Posterior cingulate gyrus (tissue), 11 donors: ENCODE measurements around the gene FAM53C.
"Not testable (repeated sequence)": the region's sequence is repeated elsewhere in the genome, so short reads cannot be mapped to it uniquely, and the experiment has no call there.

Experiments used
- DNase-seq, 10 donors: peaks; one replicate each; pipeline versions ENCODE4 v3.0.0 to v3.0.0-alpha.2; 2020 to 2021; ENCODE audit warnings: mixed read lengths in 3 of 10
- intact Hi-C: fragments of 100-400 bp; cut with DNase I; formaldehyde crosslinking; loops from one replicate; pipeline ENCODE4 v1.15.1; 2023

The FAM53C gene

DNA sequence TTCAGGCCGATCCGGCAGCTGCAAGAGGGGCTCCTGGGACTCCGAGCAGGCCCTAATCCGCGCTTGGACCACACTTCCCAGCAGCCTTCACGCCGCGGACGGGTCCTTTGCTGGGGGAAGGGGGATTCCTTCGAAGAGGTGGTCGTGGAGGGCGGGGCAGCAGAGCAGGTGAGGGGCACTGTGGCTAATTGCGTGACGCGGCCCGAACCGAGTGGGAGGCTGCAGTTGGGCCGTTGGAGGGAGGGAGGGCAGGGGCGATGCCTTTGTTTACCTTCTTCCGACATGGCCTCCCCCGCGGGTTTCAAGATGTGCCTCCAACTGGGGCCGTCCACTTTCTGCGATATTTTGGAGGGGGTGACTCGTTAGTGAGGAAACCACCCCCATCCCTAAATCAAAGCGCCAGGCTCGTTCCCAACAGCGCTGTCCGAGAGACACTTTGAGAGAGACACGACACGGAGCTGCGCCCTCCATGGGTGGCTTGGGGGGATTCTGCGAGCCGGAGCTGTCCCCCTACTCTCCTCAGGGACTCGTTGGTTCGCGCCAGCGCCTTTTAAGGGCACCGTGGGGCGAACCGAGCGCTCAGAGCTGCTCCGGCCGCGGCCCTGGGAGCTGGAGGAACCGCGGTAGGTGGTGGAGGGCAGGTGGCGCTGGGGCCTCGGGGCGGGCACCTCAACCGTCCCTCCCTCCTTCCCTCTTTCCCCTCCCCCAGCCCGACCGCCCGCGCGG is at the start of gene FAM53C:
TSS of gene FAM53C (plus strand) at position 582 of the 726 bp plus-strand sequence. CDS start 3,070 bp downstream, outside the sequence.
- intact Hi-C loops: loop anchor here (2.0 to 10.0 kb wide), 3 partner anchors 15 to 163 kb away; partner anchors contain the start of genes BRD8, CDC23, KDM3B and KIF20A

GRCh38 chr5:138289296-138289695 is 48.8 kb upstream of the FAM53C start:
- DNase-seq: no peak
- intact Hi-C loops: no loop called here

More for the DNA sequence above, at the start of gene FAM53C:
- DNase-seq: peak; percentile 84 to 99 (median 91)

GRCh38 chr5:138303372-138303771 is 34.7 kb upstream of the FAM53C start:
- peak in 1 of 10 donors; percentile 12 for DNase-seq
- intact Hi-C loops: no loop called here

- intact Hi-C loops: no loop called here
- peak in 2 of 10 donors; percentile 19 to 78 for DNase-seq
Observed at GRCh38 chr5:138305797-138306196, 32.3 kb upstream of the FAM53C start.

DNA sequence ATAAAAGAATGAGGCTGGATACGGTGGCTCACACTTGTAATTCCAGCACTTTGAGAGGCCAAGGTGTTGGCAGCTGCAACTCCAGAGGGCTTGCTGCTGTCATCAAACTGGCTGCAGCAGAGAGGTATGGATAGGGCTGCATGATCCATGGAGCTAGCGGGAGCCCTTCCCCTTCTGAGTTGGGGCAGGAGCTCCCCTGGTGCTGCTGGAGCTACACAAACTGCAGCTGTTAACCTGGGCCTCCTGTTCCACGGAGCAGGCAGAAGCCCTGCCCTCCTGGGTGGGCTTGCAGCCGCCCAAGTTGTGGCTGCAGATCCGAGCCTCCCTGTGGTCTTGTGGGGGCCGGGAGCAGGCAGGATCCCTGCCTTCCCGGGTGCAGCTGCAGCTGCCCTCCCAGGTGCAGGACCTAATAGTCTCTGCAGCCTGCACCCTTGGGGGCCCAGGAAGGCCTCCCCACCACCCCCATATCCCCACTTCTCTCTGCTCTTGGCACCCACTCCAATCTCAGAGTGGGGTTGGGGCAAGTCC is 22.3 kb upstream of the FAM53C start:
- intact Hi-C loops: no loop called here
- peak in 1 of 10 donors; percentile 33 for DNase-seq

DNA sequence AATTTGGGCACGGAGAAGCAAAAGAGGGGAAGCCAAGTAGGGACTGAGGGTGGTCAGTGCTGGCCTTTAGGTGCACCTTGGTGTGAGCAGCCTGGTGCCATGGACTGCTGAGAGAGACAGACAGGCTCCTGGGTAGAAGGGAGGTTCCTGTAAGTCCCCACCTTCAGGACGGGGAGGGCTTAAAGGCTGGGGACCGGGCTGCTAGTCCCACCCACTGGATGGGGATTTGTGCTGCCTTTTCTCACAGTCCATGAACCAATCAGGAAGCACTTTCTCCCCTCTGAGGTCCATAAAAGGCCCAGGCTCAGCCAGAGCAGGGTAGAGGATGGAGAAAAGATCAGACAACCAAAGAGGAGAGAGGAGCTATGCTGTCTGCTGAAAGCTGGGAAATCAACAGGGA is 21.7 kb upstream of the FAM53C start:
- DNase-seq: no peak
- intact Hi-C loops: no loop called here

DNA sequence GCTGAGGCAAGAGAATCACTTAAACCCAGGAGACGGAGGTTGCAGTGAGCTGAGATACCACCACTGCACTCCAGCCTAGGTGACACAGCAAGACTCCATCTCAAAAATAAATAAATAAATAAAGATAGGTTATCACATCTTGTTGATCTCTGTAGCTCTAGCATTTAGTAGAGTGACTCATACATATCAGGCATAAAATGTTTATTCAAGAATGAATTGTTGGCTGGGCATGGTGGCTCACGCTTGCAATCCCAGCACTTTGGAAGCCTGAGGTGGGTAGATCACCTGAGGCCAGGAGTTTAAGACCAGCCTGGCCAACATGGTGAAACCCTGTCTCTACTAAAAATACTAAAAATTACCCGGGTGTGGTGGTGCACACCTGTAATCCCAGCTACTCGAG is 19.9 kb upstream of the FAM53C start:
- DNase-seq, intact Hi-C loops: not testable (repeated sequence)

- DNase-seq: no peak
- intact Hi-C loops: loop anchor here (10.0 kb wide), 1 partner anchor 156 kb away; the partner anchor contains the start of genes BRD8 and KIF20A
Observed at GRCh38 chr5:138330813-138331448, 7.1 kb upstream of the FAM53C start.

DNA sequence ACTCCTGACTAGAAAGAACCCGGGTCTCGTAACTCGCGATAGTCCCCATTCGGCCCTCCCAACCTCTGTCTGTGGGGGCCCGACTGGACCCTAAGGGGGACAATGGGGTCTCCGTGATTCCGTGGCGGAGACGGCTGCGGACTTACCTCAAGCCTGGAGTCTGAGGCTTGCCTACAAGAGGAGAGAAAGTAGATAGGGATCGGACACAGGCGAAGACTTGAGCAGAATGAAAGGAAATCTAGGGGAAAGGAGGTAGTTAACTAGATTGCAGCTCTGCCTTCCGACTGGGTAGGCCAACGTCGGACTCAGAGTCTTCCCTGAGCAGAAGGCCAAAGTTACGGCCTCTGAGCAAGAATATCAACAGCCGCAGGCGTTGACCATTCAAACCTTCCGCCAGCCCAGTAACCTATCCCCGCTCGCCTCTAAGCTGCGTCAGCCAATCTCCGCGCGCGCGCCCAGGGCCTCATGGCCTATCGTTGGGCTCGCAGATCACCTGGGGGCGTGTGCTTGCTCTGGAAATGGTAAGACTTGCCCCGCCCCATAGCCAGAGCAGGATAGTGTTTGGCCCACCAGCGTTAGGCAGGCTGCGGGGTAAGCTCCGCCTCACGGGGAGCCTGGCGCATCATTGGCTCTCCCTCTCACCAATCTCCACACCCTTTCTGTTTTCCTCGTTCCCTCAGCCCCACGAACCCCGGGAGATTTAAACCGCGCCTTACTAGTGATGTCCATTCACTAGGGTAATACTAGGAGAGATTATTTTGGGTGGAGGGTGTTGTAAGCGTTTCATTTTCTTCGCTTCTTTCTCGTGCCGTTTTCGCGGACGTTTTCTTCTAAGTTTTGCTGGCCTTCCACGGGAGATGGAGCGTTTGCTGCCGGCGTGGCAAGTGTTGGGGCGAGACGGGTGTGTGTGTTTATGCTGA is 6.4 kb upstream of the FAM53C start, which contains the start of gene CDC25C:
TSS of gene CDC25C (minus strand) at position 356 of the 920 bp plus-strand sequence. CDS start 624 bp downstream, outside the sequence.
- intact Hi-C loops: loop anchor here (10.0 kb wide), 1 partner anchor 157 kb away; the partner anchor contains the start of genes BRD8 and KIF20A
- DNase-seq: peak; percentile 89 to 100 (median 96)

DNA sequence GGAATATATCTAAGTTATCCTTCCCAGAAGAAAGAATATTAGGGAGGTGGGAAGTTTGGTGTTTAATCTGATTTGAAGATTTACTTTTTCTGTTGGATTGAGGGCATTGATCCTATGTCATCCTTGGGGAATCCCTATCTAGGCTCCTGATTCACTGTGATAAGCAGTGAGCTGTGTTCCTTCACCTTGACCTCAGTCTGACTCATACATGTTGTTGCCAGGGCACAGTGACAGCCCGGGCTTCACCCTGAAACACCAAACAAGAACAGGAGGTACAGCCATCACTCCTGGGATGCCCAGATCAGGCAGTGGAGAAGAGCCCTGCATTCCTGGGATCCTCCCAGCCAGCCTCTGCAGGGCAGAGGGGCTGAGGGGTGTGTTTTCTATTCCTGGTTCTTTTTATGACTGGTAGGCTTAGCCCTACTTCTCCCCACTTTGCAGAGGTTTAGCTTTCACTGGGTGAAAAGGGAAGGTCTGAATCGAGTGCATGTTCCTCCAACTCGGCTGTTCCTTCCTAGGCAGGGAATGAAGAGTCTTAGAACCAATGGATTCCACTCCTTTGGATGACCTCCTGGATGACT is 3.1 kb upstream of the FAM53C start:
- intact Hi-C loops: loop anchor here (5.0 to 10.0 kb wide), 2 partner anchors 123 to 160 kb away; partner anchors contain the start of genes BRD8, CDC23 and KIF20A
- no peak for DNase-seq

GRCh38 chr5:138336952-138337684 is 948 bp upstream of the FAM53C start:
- peak in 6 of 10 donors; percentile 68 to 91 (median 76) for DNase-seq
- intact Hi-C loops: loop anchor here (5.0 to 10.0 kb wide), 2 partner anchors 125 to 162 kb away; partner anchors contain the start of genes BRD8, CDC23 and KIF20A

DNA sequence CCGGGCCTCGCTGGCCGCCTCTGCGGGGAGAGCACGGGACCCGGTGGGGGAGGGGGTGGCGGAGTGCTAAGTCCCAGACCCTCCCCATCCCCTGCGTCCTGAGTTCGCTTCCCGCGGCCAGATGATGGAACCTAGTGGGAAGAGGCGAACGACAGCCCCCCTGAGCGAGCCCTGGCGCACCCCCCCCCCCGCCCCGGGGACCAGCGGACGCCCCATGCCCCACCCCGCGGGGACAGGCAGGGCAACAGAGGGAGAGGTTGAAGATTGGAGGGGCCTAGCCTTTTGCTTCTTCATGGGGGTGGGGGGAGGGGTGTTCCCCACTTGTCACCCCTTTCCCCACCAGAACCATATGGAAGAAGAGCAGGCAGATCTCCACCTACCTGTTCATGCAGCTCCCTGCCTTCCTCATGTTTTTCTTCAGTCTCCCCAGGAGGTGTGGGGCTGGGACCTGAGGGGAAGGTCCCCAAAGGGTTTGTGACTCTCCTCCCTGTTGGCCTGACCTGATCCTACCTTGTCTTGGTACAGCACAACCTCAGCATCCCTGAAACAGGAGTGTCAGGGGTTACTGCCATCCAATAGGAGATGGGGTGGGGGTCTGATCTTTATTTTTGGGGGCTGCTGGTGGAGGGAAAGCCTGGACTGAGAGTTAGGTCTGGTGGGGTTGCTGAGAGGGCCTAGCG is 485 bp downstream of the FAM53C start:
- intact Hi-C loops: loop anchor here (2.0 to 10.0 kb wide), 3 partner anchors 14 to 164 kb away; partner anchors contain the start of genes BRD8, CDC23, KDM3B and KIF20A
- no peak for DNase-seq

DNA sequence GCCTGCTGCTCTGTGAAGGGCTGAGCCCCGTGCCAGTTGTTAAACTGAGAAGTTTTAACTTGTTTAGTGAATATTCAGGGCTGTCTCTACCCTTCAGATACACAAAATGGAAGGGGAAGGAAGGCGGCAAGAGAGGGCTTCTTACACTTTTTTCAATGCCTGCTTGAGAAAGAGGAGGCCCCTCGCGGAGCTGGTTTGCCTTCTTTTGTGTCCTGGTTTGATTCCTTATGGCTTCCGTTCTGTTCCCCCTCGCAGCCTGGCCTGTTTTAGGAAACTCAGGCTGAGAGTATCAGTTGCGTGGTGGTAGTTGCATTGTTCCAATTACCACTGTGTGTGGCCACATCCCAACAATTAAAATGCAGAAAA is 1.0 kb downstream of the FAM53C start:
- peak in 3 of 10 donors; percentile 9 to 83 (median 14) for DNase-seq
- intact Hi-C loops: loop anchor here (2.0 to 10.0 kb wide), 3 partner anchors 14 to 164 kb away; partner anchors contain the start of genes BRD8, CDC23, KDM3B and KIF20A

DNA sequence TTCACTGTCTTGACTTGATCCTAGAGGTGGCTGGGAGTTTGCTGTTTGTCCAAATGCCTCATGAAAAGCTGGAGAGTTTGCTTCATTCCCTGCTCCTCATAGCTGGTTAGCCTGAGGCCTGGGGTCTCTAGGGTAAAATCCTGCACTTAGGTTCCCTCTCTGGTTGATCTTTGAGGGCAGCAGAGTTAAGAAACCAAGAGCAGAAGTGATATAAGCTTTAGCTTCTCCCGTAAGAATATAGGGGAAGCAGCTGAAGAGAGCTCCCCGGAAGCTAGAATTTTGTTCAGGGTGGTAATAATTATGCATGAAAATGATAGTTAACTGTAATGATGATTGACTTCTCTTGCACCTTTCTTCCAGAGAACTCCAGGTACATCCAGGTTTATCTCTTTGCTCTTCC is 1.4 kb downstream of the FAM53C start:
- no peak for DNase-seq
- intact Hi-C loops: loop anchor here (2.0 to 10.0 kb wide), 3 partner anchors 13 to 165 kb away; partner anchors contain the start of genes BRD8, CDC23, KDM3B and KIF20A

GRCh38 chr5:138340008-138340407 is 1.9 kb downstream of the FAM53C start:
- intact Hi-C loops: no loop called here
- no peak for DNase-seq

- intact Hi-C loops: no loop called here
- DNase-seq: peak in 2 of 10 donors; percentile 81 to 83
Observed at GRCh38 chr5:138344887-138345622, 7.0 kb downstream of the FAM53C start.

DNA sequence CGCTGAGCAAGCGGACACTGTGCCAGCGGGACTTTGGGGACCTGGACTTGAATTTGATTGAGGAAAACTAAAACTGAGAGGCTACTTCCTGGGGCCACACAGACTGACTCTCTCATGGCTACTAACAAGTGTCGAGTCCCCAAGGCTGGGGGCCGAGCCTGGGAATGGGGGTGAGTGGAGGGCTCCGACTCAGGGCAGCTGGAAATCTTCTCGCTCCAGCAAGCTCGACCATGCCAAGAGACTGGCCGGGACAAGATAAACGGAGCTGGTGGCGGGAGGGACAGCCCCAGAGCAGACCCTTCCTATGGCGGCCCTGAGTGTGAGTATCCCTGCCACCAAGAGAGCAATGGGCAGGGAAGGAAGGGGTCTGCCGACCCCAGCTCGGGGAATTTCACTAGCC is 8.8 kb downstream of the FAM53C start:
- intact Hi-C loops: no loop called here
- DNase-seq: peak in 1 of 10 donors; percentile 66
